ENCODE data around the gene PLXNA2. TPM values are rescaled to one million over a fixed set of nuclear protein-coding genes. Genes with fewer than 3 reads are reported as not detected.
A peak's percentile ranks its signal among the peaks of the same experiment; 100 is the strongest.

PLXNA2 gene
- polyA plus RNA-seq, 4 donors, result 10.7 to 17.8 (median 12.8) TPM

DNA sequence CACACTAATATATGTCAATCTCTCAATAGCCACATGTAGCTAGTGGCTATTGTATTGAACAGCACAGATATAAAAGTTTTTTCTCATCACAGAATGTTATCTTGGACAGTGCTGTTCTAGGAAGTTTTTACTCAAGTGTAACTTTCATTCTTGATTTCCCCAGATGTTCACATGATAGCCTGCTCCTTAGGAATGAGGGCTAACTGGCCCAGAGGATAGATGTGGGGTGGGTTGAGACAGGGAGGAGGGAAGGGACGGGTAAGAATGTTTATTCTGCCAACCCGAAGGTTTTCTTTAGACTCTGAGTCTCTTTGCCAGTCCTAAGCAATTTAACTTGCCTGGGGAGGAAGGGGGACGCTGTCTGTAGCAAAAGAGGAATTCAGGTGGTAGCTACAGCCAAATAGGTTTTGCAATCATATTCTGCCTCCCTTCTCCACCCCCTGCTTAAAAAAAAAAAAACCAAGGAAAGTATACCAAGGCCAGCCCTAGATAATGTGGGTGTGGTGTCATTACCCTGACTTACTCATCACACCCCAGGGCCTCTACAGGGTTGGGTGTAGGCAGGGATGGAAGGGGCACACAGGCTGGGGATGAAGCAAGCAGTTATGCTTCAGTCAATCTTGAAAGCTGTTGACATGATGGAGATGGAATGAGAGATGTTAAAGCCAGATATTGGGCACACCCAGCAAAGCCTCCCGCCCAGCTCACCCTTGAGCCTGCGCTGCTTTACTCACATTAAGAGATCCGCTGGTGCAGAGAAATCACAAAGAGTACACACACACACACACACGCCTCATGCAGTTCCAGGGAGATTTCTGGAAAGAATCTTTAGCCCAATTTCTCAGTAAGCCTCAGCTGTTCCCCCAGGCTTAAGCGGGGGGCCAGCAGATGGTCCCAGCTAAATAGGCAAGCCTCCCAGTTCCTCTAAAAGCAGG, 59.9 kb downstream of the PLXNA2 start:
- Histone ChIP-seq H3K27me3 (ENCODE audit: control insufficient read depth in 3 of 3, insufficient read depth in 3 of 3, low read length in 3 of 3) (no peaks in the 10 kb centered on the region), H3K36me3 (ENCODE audit: control insufficient read depth in 3 of 3, insufficient read depth in 2 of 3, low read depth in 1 of 3, low read length in 3 of 3) (no peaks in the 10 kb centered on the region), H3K27ac (ENCODE audit: low read depth in 1 of 3, low read length in 2 of 3) (peak overlapping the region; percentile 62 to 85 (median 76)), H3K4me3 (ENCODE audit: low read depth in 1 of 3, low read length in 3 of 3) (no peak overlapping the region), H3K9me3 (ENCODE audit: control insufficient read depth in 2 of 2, insufficient read depth in 1 of 2, low read depth in 1 of 2, low read length in 1 of 2) (no peaks in the 10 kb centered on the region), H3K4me1 (ENCODE audit: control insufficient read depth in 3 of 3, insufficient read depth in 2 of 3, low read depth in 1 of 3, low read length in 2 of 3) (peaks cover 11 to 68% (median 16%) of the 10 kb centered on the region in 3 donors)
- peak; percentile 89 to 97 for DNase-seq
- no peak for FAIRE-seq
- WGBS, 3 donors, result 16 to 56% (median 33%) methylated on average over 8 of the region's 8 CpGs

DNA sequence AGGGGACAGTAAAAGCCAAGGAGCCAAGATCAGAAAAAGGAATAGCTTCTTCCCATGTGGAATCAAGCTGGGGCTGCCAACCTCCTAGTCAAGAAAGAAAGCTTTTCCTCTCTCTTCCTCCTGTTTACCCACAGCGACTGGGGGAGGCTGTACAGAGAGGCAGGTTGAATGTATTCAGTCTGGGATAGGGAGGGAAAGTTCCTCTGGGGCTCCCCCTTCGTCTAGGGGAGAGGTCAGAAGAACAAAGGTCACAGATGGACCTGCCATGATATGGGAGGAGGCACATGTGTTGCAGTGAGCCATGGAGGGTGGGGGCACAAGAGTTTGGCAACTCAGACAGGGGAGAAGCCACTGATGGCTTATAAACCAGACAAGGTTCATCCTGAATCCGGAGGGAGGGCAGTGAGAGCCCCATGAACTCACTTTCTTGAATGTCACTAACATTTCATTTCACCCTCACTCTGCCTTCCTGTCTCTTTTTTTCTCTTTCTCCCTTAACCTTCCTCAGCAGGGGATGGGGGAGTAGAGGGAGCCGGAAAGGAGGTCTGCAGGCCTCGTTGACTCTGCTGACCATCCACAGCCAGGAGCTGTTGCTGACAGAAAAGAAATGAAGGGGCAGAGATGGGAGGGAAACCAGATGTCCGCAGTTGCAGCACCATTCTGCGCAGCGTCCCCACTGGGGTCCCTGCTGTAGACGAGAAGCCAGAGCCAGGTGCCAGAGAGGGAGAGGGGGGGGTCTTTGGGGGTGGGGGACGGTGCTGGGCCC, 61.1 kb downstream of the PLXNA2 start:
- H3K4me1 ChIP-seq (ENCODE audit: control insufficient read depth in 3 of 3, insufficient read depth in 2 of 3, low read depth in 1 of 3, low read length in 2 of 3), result peaks cover 11 to 80% (median 21%) of the 10 kb centered on the region in 3 donors
- H3K9me3 ChIP-seq (ENCODE audit: control insufficient read depth in 2 of 2, insufficient read depth in 1 of 2, low read depth in 1 of 2, low read length in 1 of 2), result no peaks in the 10 kb centered on the region
- no peak overlapping the region for H3K4me3 ChIP-seq (ENCODE audit: low read depth in 1 of 3, low read length in 3 of 3)
- H3K27me3 ChIP-seq (ENCODE audit: control insufficient read depth in 3 of 3, insufficient read depth in 3 of 3, low read length in 3 of 3), result no peaks in the 10 kb centered on the region
- FAIRE-seq (no peak), DNase-seq (peak; percentile 74 to 89)
- no peaks in the 10 kb centered on the region for H3K36me3 ChIP-seq (ENCODE audit: control insufficient read depth in 3 of 3, insufficient read depth in 2 of 3, low read depth in 1 of 3, low read length in 3 of 3)
- WGBS, 3 donors, result 57 to 68% (median 58%) methylated on average over 10 of the region's 10 CpGs
- peak overlapping the region; percentile 5 to 42 (median 32) for H3K27ac ChIP-seq (ENCODE audit: low read depth in 1 of 3, low read length in 2 of 3)

DNA sequence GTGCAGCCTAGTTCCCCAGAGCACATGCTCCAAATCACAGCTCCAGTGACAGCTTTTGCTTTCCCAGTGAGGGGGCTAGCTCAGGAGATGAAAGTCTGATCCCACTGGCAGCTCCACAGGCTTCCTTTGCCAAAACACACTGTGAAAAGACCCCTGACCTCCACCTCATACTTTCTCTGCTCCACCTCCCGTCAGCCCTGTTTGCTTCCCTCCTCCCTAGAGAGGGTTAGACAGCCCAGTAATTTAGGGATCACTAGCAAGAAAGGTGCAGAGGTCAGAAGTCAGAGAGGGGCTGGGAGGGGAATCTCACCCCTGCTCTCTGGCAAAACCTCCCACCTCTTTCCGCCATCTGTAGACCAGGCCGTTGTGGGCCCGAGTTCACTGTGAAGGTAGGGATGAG, 62.8 kb downstream of the PLXNA2 start:
- no peak for DNase-seq
- H3K4me1 ChIP-seq (ENCODE audit: control insufficient read depth in 3 of 3, insufficient read depth in 2 of 3, low read depth in 1 of 3, low read length in 2 of 3), result peaks cover 15 to 95% (median 20%) of the 10 kb centered on the region in 3 donors
- H3K27ac ChIP-seq (ENCODE audit: low read depth in 1 of 3, low read length in 2 of 3), result no peak overlapping the region
- no peaks in the 10 kb centered on the region for H3K36me3 ChIP-seq (ENCODE audit: control insufficient read depth in 3 of 3, insufficient read depth in 2 of 3, low read depth in 1 of 3, low read length in 3 of 3)
- H3K27me3 ChIP-seq (ENCODE audit: control insufficient read depth in 3 of 3, insufficient read depth in 3 of 3, low read length in 3 of 3), result no peaks in the 10 kb centered on the region
- WGBS, 3 donors, result 64 to 71% (median 66%) methylated on average over 4 of the region's 4 CpGs
- FAIRE-seq, result no peak
- H3K9me3 ChIP-seq (ENCODE audit: control insufficient read depth in 2 of 2, insufficient read depth in 1 of 2, low read depth in 1 of 2, low read length in 1 of 2), result no peaks in the 10 kb centered on the region
- H3K4me3 ChIP-seq (ENCODE audit: low read depth in 1 of 3, low read length in 3 of 3), result no peak overlapping the region

DNA sequence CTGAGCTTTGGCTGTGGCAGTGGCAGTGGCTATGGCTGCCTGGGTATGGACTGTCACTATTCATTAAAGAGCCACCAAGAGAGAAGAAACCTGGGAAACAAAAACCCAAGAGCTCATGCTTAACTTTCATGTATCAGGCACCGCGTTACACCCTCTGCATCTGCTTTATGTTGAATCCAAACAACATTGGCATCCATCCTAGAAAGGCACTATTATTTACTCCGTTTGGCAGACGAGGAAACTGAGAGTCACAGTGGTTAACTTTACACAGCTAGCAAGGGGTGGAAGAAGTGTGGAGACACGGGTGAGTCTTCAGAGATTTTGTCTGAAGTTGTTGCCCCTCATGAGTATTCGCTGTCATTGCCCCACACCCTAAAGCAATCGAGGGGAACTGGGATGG, 63.8 kb downstream of the PLXNA2 start:
- WGBS, 3 donors, result 63 to 67% (median 64%) methylated on average over 7 of the region's 7 CpGs
- H3K4me1 ChIP-seq (ENCODE audit: control insufficient read depth in 3 of 3, insufficient read depth in 2 of 3, low read depth in 1 of 3, low read length in 2 of 3), result peaks cover 15 to 97% (median 21%) of the 10 kb centered on the region in 3 donors

DNA sequence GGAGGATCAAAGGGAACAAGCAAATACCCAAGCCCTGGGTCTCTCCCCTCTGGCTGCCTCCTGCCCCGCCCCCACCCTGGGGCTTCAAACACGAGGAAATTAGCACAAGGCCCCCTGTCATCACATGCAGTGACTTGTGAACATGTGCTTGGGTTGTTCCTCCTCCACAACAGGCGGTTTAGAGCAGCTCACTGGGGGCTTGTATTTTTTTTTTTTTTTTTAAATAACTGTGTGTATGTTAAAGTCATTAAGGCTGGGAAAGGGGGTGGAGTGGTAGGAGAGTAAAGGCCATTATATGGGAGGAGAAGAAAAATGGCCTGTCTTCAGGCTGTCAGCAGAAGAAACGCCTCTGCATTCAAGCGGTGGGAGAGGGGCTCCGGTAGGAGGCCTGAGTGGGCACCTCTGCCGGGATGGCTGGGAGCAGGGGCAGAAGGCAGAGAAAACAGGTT, 64.2 kb downstream of the PLXNA2 start:
- peak overlapping the region in 2 of 3 donors; percentile 85 to 88 for H3K27ac ChIP-seq (ENCODE audit: low read depth in 1 of 3, low read length in 2 of 3)
- no peak overlapping the region for H3K4me3 ChIP-seq (ENCODE audit: low read depth in 1 of 3, low read length in 3 of 3)
- FAIRE-seq (no peak), DNase-seq (no peak)
- WGBS, 3 donors, result 64 to 73% (median 65%) methylated on average over 7 of the region's 7 CpGs
- H3K27me3 ChIP-seq (ENCODE audit: control insufficient read depth in 3 of 3, insufficient read depth in 3 of 3, low read length in 3 of 3), result no peaks in the 10 kb centered on the region
- no peaks in the 10 kb centered on the region for H3K9me3 ChIP-seq (ENCODE audit: control insufficient read depth in 2 of 2, insufficient read depth in 1 of 2, low read depth in 1 of 2, low read length in 1 of 2)
- H3K4me1 ChIP-seq (ENCODE audit: control insufficient read depth in 3 of 3, insufficient read depth in 2 of 3, low read depth in 1 of 3, low read length in 2 of 3), result peaks cover 15 to 97% (median 24%) of the 10 kb centered on the region in 3 donors
- no peaks in the 10 kb centered on the region for H3K36me3 ChIP-seq (ENCODE audit: control insufficient read depth in 3 of 3, insufficient read depth in 2 of 3, low read depth in 1 of 3, low read length in 3 of 3)

More for the DNA sequence above, 63.8 kb downstream of the PLXNA2 start:
- Histone ChIP-seq H3K27me3 (ENCODE audit: control insufficient read depth in 3 of 3, insufficient read depth in 3 of 3, low read length in 3 of 3) (no peaks in the 10 kb centered on the region), H3K27ac (ENCODE audit: low read depth in 1 of 3, low read length in 2 of 3) (peak overlapping the region in 2 of 3 donors; percentile 85 to 88), H3K36me3 (ENCODE audit: control insufficient read depth in 3 of 3, insufficient read depth in 2 of 3, low read depth in 1 of 3, low read length in 3 of 3) (no peaks in the 10 kb centered on the region), H3K9me3 (ENCODE audit: control insufficient read depth in 2 of 2, insufficient read depth in 1 of 2, low read depth in 1 of 2, low read length in 1 of 2) (no peaks in the 10 kb centered on the region), H3K4me3 (ENCODE audit: low read depth in 1 of 3, low read length in 3 of 3) (no peak overlapping the region)
- no peak for FAIRE-seq
- DNase-seq, result no peak

DNA sequence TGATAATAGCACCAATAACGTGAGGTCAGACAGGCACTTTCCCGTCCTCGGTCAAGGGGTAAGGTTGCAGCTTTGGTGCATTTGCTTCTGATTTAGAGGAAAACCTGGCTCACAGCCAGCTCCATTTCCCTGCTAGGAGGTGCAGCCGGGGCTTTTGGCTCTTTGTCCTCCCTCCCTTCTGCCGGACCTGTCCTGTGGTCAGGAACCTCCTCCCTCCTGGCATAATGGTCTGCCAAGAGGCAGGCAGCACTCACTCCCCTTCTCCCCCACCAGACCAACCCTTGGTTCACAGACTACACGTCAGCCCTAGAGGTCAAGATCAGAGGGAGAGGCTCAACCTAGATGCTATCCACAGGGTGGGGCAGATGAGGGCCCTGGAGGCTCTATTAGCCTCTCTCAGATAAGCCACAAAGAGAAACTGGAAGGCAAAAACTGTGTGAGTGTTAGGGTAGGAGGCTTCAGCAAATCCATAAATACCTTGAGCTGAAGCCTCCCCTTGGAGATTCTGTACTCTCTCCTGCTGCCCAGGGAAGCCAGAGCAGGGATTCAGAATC, 64.8 kb downstream of the PLXNA2 start:
- Histone ChIP-seq H3K4me1 (ENCODE audit: control insufficient read depth in 3 of 3, insufficient read depth in 2 of 3, low read depth in 1 of 3, low read length in 2 of 3) (peaks cover 11 to 97% (median 28%) of the 10 kb centered on the region in 3 donors), H3K27me3 (ENCODE audit: control insufficient read depth in 3 of 3, insufficient read depth in 3 of 3, low read length in 3 of 3) (no peaks in the 10 kb centered on the region), H3K27ac (ENCODE audit: low read depth in 1 of 3, low read length in 2 of 3) (peak overlapping the region; percentile 9 to 88 (median 85)), H3K36me3 (ENCODE audit: control insufficient read depth in 3 of 3, insufficient read depth in 2 of 3, low read depth in 1 of 3, low read length in 3 of 3) (peaks cover 0 to 2% (median 0%) of the 10 kb centered on the region in 3 donors), H3K4me3 (ENCODE audit: low read depth in 1 of 3, low read length in 3 of 3) (no peak overlapping the region), H3K9me3 (ENCODE audit: control insufficient read depth in 2 of 2, insufficient read depth in 1 of 2, low read depth in 1 of 2, low read length in 1 of 2) (no peaks in the 10 kb centered on the region)
- WGBS, 3 donors, result 10 to 52% (median 29%) methylated on average over 6 of the region's 6 CpGs
- DNase-seq (peak; percentile 70 to 89), FAIRE-seq (no peak)

DNA sequence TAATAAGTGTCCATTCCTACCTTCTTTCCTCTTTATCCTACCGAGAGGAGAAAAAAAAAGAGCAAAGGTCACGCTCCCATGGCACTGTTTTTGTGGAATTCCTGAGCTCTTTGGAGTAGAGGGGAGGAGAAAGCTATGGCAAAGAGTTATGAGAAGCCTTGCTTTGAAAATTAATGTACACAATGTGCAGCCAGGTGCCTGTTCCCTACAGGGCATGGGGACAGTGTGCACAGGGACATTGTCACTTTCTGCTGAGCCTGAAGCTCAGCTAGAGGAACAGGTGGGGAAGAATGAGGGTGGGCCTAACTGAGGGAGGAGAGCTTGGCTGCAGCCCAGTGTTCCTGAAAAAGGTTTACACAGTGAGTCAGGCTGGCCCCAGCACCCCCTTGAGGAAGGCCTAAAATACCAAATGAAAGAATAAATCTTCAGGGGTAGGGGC, 66.1 kb downstream of the PLXNA2 start:
- Histone ChIP-seq H3K27me3 (ENCODE audit: control insufficient read depth in 3 of 3, insufficient read depth in 3 of 3, low read length in 3 of 3) (no peaks in the 10 kb centered on the region), H3K36me3 (ENCODE audit: control insufficient read depth in 3 of 3, insufficient read depth in 2 of 3, low read depth in 1 of 3, low read length in 3 of 3) (peaks cover 0 to 9% (median 0%) of the 10 kb centered on the region in 3 donors), H3K9me3 (ENCODE audit: control insufficient read depth in 2 of 2, insufficient read depth in 1 of 2, low read depth in 1 of 2, low read length in 1 of 2) (no peaks in the 10 kb centered on the region), H3K27ac (ENCODE audit: low read depth in 1 of 3, low read length in 2 of 3) (peak overlapping the region; percentile 52 to 88 (median 85)), H3K4me1 (ENCODE audit: control insufficient read depth in 3 of 3, insufficient read depth in 2 of 3, low read depth in 1 of 3, low read length in 2 of 3) (peaks cover 8 to 87% (median 27%) of the 10 kb centered on the region in 3 donors), H3K4me3 (ENCODE audit: low read depth in 1 of 3, low read length in 3 of 3) (no peak overlapping the region)
- DNase-seq (peak in 1 of 2 donors; percentile 30), FAIRE-seq (no peak)
- WGBS, 3 donors, result 8 to 50% (median 25%) methylated on average over 2 of the region's 2 CpGs

DNA sequence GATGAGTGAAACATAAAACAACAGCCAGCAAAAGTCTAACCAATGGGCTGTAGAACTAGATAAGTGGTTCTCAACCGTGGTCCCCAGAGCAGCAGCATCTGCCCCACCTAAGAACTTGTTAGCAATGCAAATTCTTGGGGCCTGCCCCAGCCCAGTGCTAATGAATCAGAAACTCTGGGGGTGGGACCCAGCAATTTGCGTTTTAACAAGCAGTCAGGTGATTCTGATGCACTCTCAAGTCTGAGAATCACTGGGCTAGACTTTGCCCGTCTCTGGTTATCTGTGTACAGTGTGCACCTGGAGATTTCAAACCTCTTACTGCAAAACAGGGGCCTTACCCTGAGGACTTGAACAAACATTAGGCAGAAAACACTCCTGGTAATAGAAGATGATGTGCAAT, 66.5 kb downstream of the PLXNA2 start:
- Histone ChIP-seq H3K4me3 (ENCODE audit: low read depth in 1 of 3, low read length in 3 of 3) (no peak overlapping the region), H3K36me3 (ENCODE audit: control insufficient read depth in 3 of 3, insufficient read depth in 2 of 3, low read depth in 1 of 3, low read length in 3 of 3) (peaks cover 0 to 9% (median 0%) of the 10 kb centered on the region in 3 donors), H3K27me3 (ENCODE audit: control insufficient read depth in 3 of 3, insufficient read depth in 3 of 3, low read length in 3 of 3) (no peaks in the 10 kb centered on the region), H3K27ac (ENCODE audit: low read depth in 1 of 3, low read length in 2 of 3) (peak overlapping the region; percentile 52 to 88 (median 85)), H3K9me3 (ENCODE audit: control insufficient read depth in 2 of 2, insufficient read depth in 1 of 2, low read depth in 1 of 2, low read length in 1 of 2) (no peaks in the 10 kb centered on the region), H3K4me1 (ENCODE audit: control insufficient read depth in 3 of 3, insufficient read depth in 2 of 3, low read depth in 1 of 3, low read length in 2 of 3) (peaks cover 8 to 86% (median 27%) of the 10 kb centered on the region in 3 donors)
- FAIRE-seq, result no peak
- WGBS, 3 donors, result 8 to 32% (median 24%) methylated on average over 3 of the region's 3 CpGs
- peak; percentile 95 for DNase-seq
